HUES64 (cell line): Measurements from ENCODE around the gene RGS17.
A peak's percentile ranks its signal among the peaks of the same experiment; 100 is the strongest.
"Not testable (repeated sequence)": the region's sequence is repeated elsewhere in the genome, so short reads cannot be mapped to it uniquely, and the experiment has no call there.

Experiments used
- H3K27ac ChIP-seq: 2 replicates; pipeline ENCODE4 v1.7.0; 2013; ENCODE audit warnings: low read depth, low read length, inconsistent platforms
- H3K27me3 ChIP-seq: 2 replicates; pipeline ENCODE4 v1.6.1; 2013; ENCODE audit warnings: mild to moderate bottlenecking, low read length; ENCODE audit not compliant: insufficient read depth
- H3K36me3 ChIP-seq: 2 replicates; pipeline ENCODE4 v1.6.1; 2013; ENCODE audit warnings: mild to moderate bottlenecking, low read length; ENCODE audit not compliant: insufficient read depth
- H3K4me1 ChIP-seq: 2 replicates; pipeline ENCODE4 v1.6.1; 2013; ENCODE audit warnings: mild to moderate bottlenecking, low read length, moderate library complexity; ENCODE audit not compliant: insufficient read depth
- H3K4me3 ChIP-seq: 2 replicates; pipeline ENCODE4 v1.5.1; 2013; ENCODE audit warnings: mild to moderate bottlenecking, low read length, moderate library complexity
- H3K9ac ChIP-seq: 2 replicates; pipeline ENCODE4 v1.6.1; 2013; ENCODE audit warnings: mild to moderate bottlenecking, low read depth, low read length
- H3K9me3 ChIP-seq: 2 replicates; pipeline ENCODE4 v1.6.1; 2013; ENCODE audit warnings: low read depth, low read length; ENCODE audit not compliant: insufficient read depth
- WGBS: fragments of 150-250, 120-280 bp; methylation state at CpG from one replicate; pipeline ENCODE4 v1.1.7; 2013; ENCODE audit warnings: missing lambda C conversion rate; 5-methylcytosine and 5-hydroxymethylcytosine counted together

The RGS17 gene

GRCh38 chr6:153149891-153150290, 18.8 kb upstream of the RGS17 start:
- H3K4me3 ChIP-seq = no peak overlapping the region
- no peak overlapping the region for H3K27ac ChIP-seq
- WGBS = 98% methylated on average over 6 of the region's 6 CpGs

GRCh38 chr6:153146413-153146812, 15.3 kb upstream of the RGS17 start:
- Histone ChIP-seq H3K4me3 (no peak overlapping the region), H3K4me1 (no peaks in the 10 kb centered on the region), H3K27ac (no peak overlapping the region), H3K27me3 (no peaks in the 10 kb centered on the region), H3K36me3 (no peaks in the 10 kb centered on the region), H3K9me3 (no peaks in the 10 kb centered on the region), H3K9ac (no peak overlapping the region)

More at GRCh38 chr6:153149891-153150290, 18.8 kb upstream of the RGS17 start:
- H3K36me3 ChIP-seq = no peaks in the 10 kb centered on the region
- no peak overlapping the region for H3K9ac ChIP-seq
- H3K4me1 ChIP-seq = no peaks in the 10 kb centered on the region
- no peaks in the 10 kb centered on the region for H3K9me3 ChIP-seq
- no peaks in the 10 kb centered on the region for H3K27me3 ChIP-seq

DNA sequence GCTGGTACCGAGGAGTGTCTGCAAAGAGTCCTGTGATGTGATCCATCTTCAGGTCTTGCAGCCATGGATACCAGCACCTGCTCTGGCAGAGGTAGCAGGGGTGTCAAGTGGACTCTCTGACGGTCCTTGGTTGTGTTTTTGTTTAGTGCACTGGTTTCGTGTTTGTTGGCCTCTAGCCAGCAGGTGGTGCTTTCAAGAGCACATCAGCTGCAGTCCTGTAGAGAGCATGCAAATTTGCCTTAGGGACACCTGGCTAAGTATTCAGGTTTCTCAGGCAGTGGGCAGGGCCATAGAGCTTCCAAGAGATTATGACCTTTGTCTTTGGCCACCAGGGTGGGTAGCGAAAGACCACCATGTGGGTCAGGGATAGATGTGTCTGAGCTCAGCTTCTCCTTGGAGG, 14.5 kb upstream of the RGS17 start:
- Histone ChIP-seq H3K4me3 (no peak overlapping the region), H3K4me1 (no peaks in the 10 kb centered on the region), H3K27me3 (no peaks in the 10 kb centered on the region), H3K9me3 (no peaks in the 10 kb centered on the region), H3K27ac (no peak overlapping the region), H3K36me3 (no peaks in the 10 kb centered on the region), H3K9ac (no peak overlapping the region)
- 78% methylated on average over 4 of the region's 4 CpGs for WGBS

- H3K4me1 ChIP-seq = no peaks in the 10 kb centered on the region
- 97% methylated on average over 4 of the region's 4 CpGs for WGBS
- H3K27me3 ChIP-seq = no peaks in the 10 kb centered on the region
- no peak overlapping the region for H3K4me3 ChIP-seq
- no peak overlapping the region for H3K9ac ChIP-seq
- H3K9me3 ChIP-seq = no peaks in the 10 kb centered on the region
- no peak overlapping the region for H3K27ac ChIP-seq
- no peaks in the 10 kb centered on the region for H3K36me3 ChIP-seq
Measured at GRCh38 chr6:153143200-153143599, 12.1 kb upstream of the RGS17 start.

- H3K27me3 ChIP-seq = no peaks in the 10 kb centered on the region
- H3K27ac ChIP-seq = no peak overlapping the region
- no peaks in the 10 kb centered on the region for H3K36me3 ChIP-seq
- 85% methylated on average over 2 of the region's 2 CpGs for WGBS
- no peak overlapping the region for H3K4me3 ChIP-seq
- no peaks in the 10 kb centered on the region for H3K4me1 ChIP-seq
- H3K9ac ChIP-seq = no peak overlapping the region
- no peaks in the 10 kb centered on the region for H3K9me3 ChIP-seq
Measured at GRCh38 chr6:153140299-153140698, 9.2 kb upstream of the RGS17 start.

DNA sequence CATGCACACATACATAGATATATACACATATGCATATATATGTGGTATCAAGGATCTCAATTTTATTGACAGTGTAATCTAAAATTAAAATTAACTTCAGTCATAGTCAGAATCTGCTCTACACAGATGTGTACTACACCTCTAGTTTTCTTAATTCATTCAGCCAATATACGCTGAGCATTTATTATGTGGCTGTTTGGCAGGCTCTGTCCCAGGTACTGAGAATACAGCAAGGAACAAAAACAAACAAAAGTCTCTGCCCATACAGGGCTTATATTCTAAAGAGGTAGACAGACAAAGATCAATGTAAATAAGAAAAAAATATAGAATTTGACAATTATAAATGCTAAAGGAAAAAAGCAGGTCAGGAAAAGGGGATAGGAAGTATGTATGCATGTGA, 7.8 kb upstream of the RGS17 start:
- Histone ChIP-seq H3K36me3 (no peaks in the 10 kb centered on the region), H3K27ac (no peak overlapping the region), H3K27me3 (no peaks in the 10 kb centered on the region), H3K4me3 (no peak overlapping the region), H3K9me3 (no peaks in the 10 kb centered on the region), H3K9ac (no peak overlapping the region), H3K4me1 (no peaks in the 10 kb centered on the region)
- 100% methylated on average over 1 of the region's 1 CpG for WGBS

DNA sequence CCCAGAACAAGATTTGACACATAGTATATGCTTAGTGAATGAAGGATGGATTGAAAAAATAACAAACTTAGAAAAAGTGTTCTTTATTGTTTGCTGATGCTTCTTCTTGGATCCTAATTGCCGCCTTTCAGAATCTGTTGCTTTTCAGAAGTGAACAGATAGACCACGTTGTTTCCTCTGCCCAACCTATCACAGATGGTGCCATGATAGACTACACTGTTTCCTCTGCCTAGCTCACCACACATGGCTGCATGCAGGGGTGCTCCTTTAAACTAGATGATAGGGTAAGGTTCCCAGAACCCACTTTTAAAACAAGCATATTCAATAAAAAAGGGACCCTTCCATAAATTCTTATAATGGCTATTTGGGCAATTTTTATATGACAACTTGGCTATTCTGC, 4.6 kb upstream of the RGS17 start:
- Histone ChIP-seq H3K4me3 (no peak overlapping the region), H3K27me3 (peaks cover 15% of the 10 kb centered on the region), H3K9me3 (no peaks in the 10 kb centered on the region), H3K4me1 (peaks cover 3% of the 10 kb centered on the region; the same call in 1 of the 2 replicates), H3K9ac (no peak overlapping the region), H3K36me3 (no peaks in the 10 kb centered on the region), H3K27ac (no peak overlapping the region)
- WGBS = 89% methylated on average over 2 of the region's 2 CpGs

DNA sequence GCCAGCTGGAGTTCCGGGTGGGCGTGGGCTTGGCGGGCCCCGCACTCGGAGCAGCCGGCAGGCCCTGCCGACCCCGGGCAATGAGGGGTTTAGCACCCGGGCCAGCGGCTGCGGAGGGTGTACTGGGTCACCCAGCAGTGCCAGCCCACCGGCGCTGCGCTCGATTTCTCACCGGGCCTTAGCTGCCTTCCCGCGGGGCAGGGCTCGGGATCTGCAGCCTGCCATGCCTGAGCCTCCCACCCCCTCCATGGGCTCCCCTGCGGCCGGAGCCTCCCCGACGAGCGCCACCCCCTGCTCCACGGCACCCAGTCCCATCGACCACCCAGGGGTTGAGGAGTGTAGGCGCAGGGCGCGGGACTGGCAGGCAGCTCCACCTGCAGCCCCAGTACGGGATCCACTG, 2.6 kb upstream of the RGS17 start:
- peaks cover 34% of the 10 kb centered on the region for H3K27me3 ChIP-seq
- not testable (repeated sequence) for H3K36me3 ChIP-seq, H3K27ac ChIP-seq, H3K9me3 ChIP-seq, H3K4me1 ChIP-seq, H3K4me3 ChIP-seq, H3K9ac ChIP-seq
- 96% methylated on average over 30 of the region's 30 CpGs for WGBS

DNA sequence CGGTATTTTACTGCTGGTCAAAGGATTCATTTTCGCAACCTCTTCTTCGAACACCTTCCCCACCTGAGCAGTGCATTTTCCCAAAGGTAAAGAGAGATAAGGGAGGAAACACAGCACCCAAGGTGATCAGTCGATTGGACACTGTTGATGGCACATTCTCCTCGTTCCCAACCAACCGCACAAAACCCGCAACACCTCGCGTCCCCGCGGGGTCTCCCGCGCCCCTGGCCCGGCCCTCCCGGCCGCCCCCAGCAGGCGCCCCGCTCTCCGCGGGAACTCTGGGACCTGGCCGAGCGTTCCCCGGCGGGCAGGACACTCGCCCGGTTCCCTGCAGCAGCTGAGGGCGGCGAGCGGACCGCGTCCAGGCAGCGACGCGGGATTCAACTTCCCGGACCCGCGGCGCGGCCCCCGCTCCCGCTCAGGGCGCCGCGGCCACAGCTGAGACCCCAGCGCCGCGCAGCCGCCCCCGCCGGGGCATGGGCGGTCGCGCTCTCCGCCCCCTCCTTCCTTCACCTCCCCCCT, 506 bp downstream of the RGS17 start:
- under 1% methylated on average over 54 of the region's 54 CpGs for WGBS
- peaks cover 9% of the 10 kb centered on the region for H3K4me1 ChIP-seq
- peak overlapping the region; percentile 63 for H3K9ac ChIP-seq
- peak overlapping the region; percentile 94 for H3K4me3 ChIP-seq
- H3K27ac ChIP-seq = peak overlapping the region; percentile 48; the same call in 1 of the 2 replicates
- H3K9me3 ChIP-seq = no peaks in the 10 kb centered on the region
- H3K36me3 ChIP-seq = no peaks in the 10 kb centered on the region
- H3K27me3 ChIP-seq = peaks cover 41% of the 10 kb centered on the region

GRCh38 chr6:153129873-153130514, 1.1 kb downstream of the RGS17 start:
- peak overlapping the region; percentile 63 for H3K9ac ChIP-seq
- H3K4me3 ChIP-seq = peak overlapping the region; percentile 94
- H3K27ac ChIP-seq = no peak overlapping the region
- H3K9me3 ChIP-seq = no peaks in the 10 kb centered on the region
- peaks cover 9% of the 10 kb centered on the region for H3K4me1 ChIP-seq
- peaks cover 41% of the 10 kb centered on the region for H3K27me3 ChIP-seq
- no peaks in the 10 kb centered on the region for H3K36me3 ChIP-seq
- WGBS = under 1% methylated on average over 53 of the region's 53 CpGs

- H3K4me3 ChIP-seq = no peak overlapping the region
- 0 out of 2 replicates have a peak, but pooled peaks cover 2% of the 10 kb centered on the region for H3K36me3 ChIP-seq
- WGBS = 95% methylated on average over 3 of the region's 3 CpGs
- H3K27ac ChIP-seq = no peak overlapping the region
- peaks cover 12% of the 10 kb centered on the region for H3K4me1 ChIP-seq
- no peaks in the 10 kb centered on the region for H3K9me3 ChIP-seq
- peaks cover 26% of the 10 kb centered on the region for H3K27me3 ChIP-seq
- H3K9ac ChIP-seq = no peak overlapping the region
Measured at GRCh38 chr6:153126218-153126617, 4.9 kb downstream of the RGS17 start.

- Histone ChIP-seq H3K4me1 (peaks cover 12% of the 10 kb centered on the region), H3K4me3 (no peak overlapping the region), H3K27ac (no peak overlapping the region), H3K9ac (no peak overlapping the region), H3K9me3 (no peaks in the 10 kb centered on the region), H3K27me3 (peaks cover 20% of the 10 kb centered on the region), H3K36me3 (0 out of 2 replicates have a peak, but pooled peaks cover 2% of the 10 kb centered on the region)
Measured at GRCh38 chr6:153125032-153125431, 6.0 kb downstream of the RGS17 start.
